Endothelial cell (in vitro differentiated cells): ENCODE results near the gene NOX5. TPM values are rescaled to one million over a fixed set of nuclear protein-coding genes. Genes with fewer than 3 reads are reported as not detected.
"Not testable (repeated sequence)": the region's sequence is repeated elsewhere in the genome, so short reads cannot be mapped to it uniquely, and the experiment has no call there.

ENCODE experiments used
- DNase-seq: peaks from one replicate; pipeline ENCODE4 v3.0.0; 2021; ENCODE audit warnings: low spot score
- H3K27ac Mint-ChIP-seq: one replicate; pipeline ENCODE4 v1.8.0; 2021; ENCODE audit warnings: mixed read lengths, inconsistent platforms; ENCODE audit not compliant: unreplicated experiment
- H3K27me3 Mint-ChIP-seq: one replicate; pipeline ENCODE4 v1.8.0; 2021; ENCODE audit warnings: mild to moderate bottlenecking, moderate library complexity, mixed read lengths, inconsistent platforms; ENCODE audit not compliant: unreplicated experiment
- H3K36me3 Mint-ChIP-seq: one replicate; pipeline ENCODE4 v1.8.0; 2021; ENCODE audit warnings: mild to moderate bottlenecking, low read depth, mixed read lengths, inconsistent platforms; ENCODE audit not compliant: unreplicated experiment
- H3K4me1 Mint-ChIP-seq: one replicate; pipeline ENCODE4 v1.8.0; 2021; ENCODE audit warnings: mild to moderate bottlenecking, mixed read lengths, inconsistent platforms; ENCODE audit not compliant: unreplicated experiment
- H3K4me3 Mint-ChIP-seq: one replicate; pipeline ENCODE4 v1.8.0; 2021; ENCODE audit warnings: mild to moderate bottlenecking, mixed read lengths, inconsistent platforms; ENCODE audit not compliant: unreplicated experiment
- H3K9me3 Mint-ChIP-seq: one replicate; pipeline ENCODE4 v1.8.0; 2021; ENCODE audit warnings: mixed read lengths, inconsistent platforms; ENCODE audit not compliant: unreplicated experiment
- total RNA-seq: library from RNA; stranded (reverse); fragmentation: NEBNext Ultra II Directional; extraction: Animal tissue kit (Norgen Biotek cat#: 25700); gene quantifications from one replicate; pipeline ENCODE4 v1.2.1, GENCODE V29; 2021; ENCODE audit not compliant: unreplicated experiment
- TF ChIP-seq, protein P1 (sequence below): fragments of 200-600 bp; sonication (generic); IDR thresholded peaks from one replicate; pipeline ENCODE4 v1.5.0; 2021; ENCODE audit warnings: antibody characterized with exemption; ENCODE audit not compliant: unreplicated experiment

The NOX5 gene
- total RNA-seq, 1 donor from 2014 or later: not detected

- DNase-seq: no peak
- no peak overlapping the region for H3K27ac Mint-ChIP-seq
- TF ChIP-seq, protein P1, sequence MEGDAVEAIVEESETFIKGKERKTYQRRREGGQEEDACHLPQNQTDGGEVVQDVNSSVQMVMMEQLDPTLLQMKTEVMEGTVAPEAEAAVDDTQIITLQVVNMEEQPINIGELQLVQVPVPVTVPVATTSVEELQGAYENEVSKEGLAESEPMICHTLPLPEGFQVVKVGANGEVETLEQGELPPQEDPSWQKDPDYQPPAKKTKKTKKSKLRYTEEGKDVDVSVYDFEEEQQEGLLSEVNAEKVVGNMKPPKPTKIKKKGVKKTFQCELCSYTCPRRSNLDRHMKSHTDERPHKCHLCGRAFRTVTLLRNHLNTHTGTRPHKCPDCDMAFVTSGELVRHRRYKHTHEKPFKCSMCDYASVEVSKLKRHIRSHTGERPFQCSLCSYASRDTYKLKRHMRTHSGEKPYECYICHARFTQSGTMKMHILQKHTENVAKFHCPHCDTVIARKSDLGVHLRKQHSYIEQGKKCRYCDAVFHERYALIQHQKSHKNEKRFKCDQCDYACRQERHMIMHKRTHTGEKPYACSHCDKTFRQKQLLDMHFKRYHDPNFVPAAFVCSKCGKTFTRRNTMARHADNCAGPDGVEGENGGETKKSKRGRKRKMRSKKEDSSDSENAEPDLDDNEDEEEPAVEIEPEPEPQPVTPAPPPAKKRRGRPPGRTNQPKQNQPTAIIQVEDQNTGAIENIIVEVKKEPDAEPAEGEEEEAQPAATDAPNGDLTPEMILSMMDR: no peak
- no peaks in the 10 kb centered on the region for H3K36me3 Mint-ChIP-seq
- no peaks in the 10 kb centered on the region for H3K9me3 Mint-ChIP-seq
- no peak overlapping the region for H3K4me3 Mint-ChIP-seq
- H3K4me1 Mint-ChIP-seq: peaks cover 4% of the 10 kb centered on the region
- no peaks in the 10 kb centered on the region for H3K27me3 Mint-ChIP-seq
These were observed 42.1 kb upstream of the NOX5 start for GRCh38 chr15:68972201-68973065.

GRCh38 chr15:68975651-68976160, 38.8 kb upstream of the NOX5 start:
- H3K9me3 Mint-ChIP-seq, H3K27ac Mint-ChIP-seq, H3K4me1 Mint-ChIP-seq, H3K36me3 Mint-ChIP-seq, H3K27me3 Mint-ChIP-seq, H3K4me3 Mint-ChIP-seq, DNase-seq: not testable (repeated sequence)

- not testable (repeated sequence) for H3K4me3 Mint-ChIP-seq, H3K36me3 Mint-ChIP-seq, H3K9me3 Mint-ChIP-seq, DNase-seq, H3K4me1 Mint-ChIP-seq, H3K27ac Mint-ChIP-seq, H3K27me3 Mint-ChIP-seq
These were observed 37.1 kb upstream of the NOX5 start for GRCh38 chr15:68977426-68977825.

DNA sequence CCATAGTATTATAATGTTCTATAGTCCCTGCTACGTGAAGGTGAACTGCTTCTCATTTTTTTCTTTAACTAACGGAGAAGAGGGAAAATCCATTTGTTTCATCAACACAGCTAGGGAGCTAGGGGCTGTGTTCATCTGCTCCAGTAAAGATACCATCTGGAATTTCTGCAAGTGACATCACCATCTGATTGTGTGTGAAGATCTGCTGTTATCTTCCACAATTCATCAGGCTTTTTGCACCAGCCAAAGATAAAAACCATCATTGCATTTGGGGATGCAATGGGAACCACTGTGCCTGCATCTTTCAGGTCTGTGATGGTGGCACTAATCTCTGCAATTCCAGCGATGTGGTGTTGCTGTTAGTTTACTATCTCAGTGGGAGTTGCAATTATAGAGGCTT, 35.5 kb upstream of the NOX5 start:
- no peak overlapping the region for H3K4me3 Mint-ChIP-seq
- no peak overlapping the region for H3K27ac Mint-ChIP-seq
- DNase-seq: no peak
- TF ChIP-seq, protein P1: no peak
- H3K4me1 Mint-ChIP-seq: no peaks in the 10 kb centered on the region
- no peaks in the 10 kb centered on the region for H3K27me3 Mint-ChIP-seq
- H3K36me3 Mint-ChIP-seq: no peaks in the 10 kb centered on the region
- no peaks in the 10 kb centered on the region for H3K9me3 Mint-ChIP-seq

GRCh38 chr15:68979816-68980215, 34.7 kb upstream of the NOX5 start:
- no peaks in the 10 kb centered on the region for H3K4me1 Mint-ChIP-seq
- DNase-seq: no peak
- TF ChIP-seq, protein P1: no peak
- H3K27me3 Mint-ChIP-seq: no peaks in the 10 kb centered on the region
- no peak overlapping the region for H3K4me3 Mint-ChIP-seq
- H3K9me3 Mint-ChIP-seq: no peaks in the 10 kb centered on the region
- H3K27ac Mint-ChIP-seq: no peak overlapping the region
- H3K36me3 Mint-ChIP-seq: no peaks in the 10 kb centered on the region

GRCh38 chr15:68980786-68981185, 33.7 kb upstream of the NOX5 start:
- TF ChIP-seq, protein P1: no peak
- H3K27ac Mint-ChIP-seq: no peak overlapping the region

More at GRCh38 chr15:68980786-68981185, 33.7 kb upstream of the NOX5 start:
- Mint-ChIP-seq H3K4me3 (no peak overlapping the region), H3K4me1 (no peaks in the 10 kb centered on the region), H3K27me3 (no peaks in the 10 kb centered on the region), H3K36me3 (no peaks in the 10 kb centered on the region), H3K9me3 (no peaks in the 10 kb centered on the region)
- DNase-seq: no peak
